ENCODE data around the gene RALGDS. TPM values are rescaled to one million over a fixed set of nuclear protein-coding genes. Genes with fewer than 3 reads are reported as not detected.

RALGDS gene
- total and polyA plus RNA-seq, 2 donors (not counting 3 experiments of a cell fraction or from before 2014, with no cell fraction given) = 41.4 to 60.0 TPM

GRCh38 chr9:133146746-133147411 lies 25.8 kb upstream of the RALGDS start:
- no peaks in the 10 kb centered on the region for H4K20me1 ChIP-seq (replicated peaks; ENCODE audit: control insufficient read depth, extremely low read depth, insufficient read depth, low read length)
- TF ChIP-seq JUN (IDR thresholded peaks at IDR 0.05; ENCODE audit: borderline replicate concordance, insufficient read depth, insufficient read length, low read depth) (no peak), POLR2A (IDR thresholded peaks at IDR 0.05; ENCODE audit: low read depth, low read length) (no peak), POLR2AphosphoS5 (IDR thresholded peaks at IDR 0.05; ENCODE audit: insufficient read depth, low read depth, low read length) (no peak), GATA2 (IDR thresholded peaks at IDR 0.05; ENCODE audit: insufficient read depth, insufficient read length, low read depth, low read length) (no peak), CTCF (IDR thresholded peaks at IDR 0.05; ENCODE audit: extremely low read depth in 1 of 2, insufficient read depth in 1 of 2, low read depth in 1 of 2, low read length in 2 of 2) (no peak), EZH2 (IDR thresholded peaks at IDR 0.05; ENCODE audit: borderline replicate concordance, low read depth, low read length, severe bottlenecking) (no peak), FOS (IDR thresholded peaks at IDR 0.05; ENCODE audit: borderline replicate concordance, insufficient read depth, low read length) (no peak), MAX (IDR thresholded peaks at IDR 0.05; ENCODE audit: insufficient read depth, insufficient read length) (no peak), MYC (IDR thresholded peaks at IDR 0.05; ENCODE audit: low read depth, low read length) (no peak)
- no peak overlapping the region for H3K4me3 ChIP-seq (replicated peaks in 1 of 3; ENCODE audit: insufficient read depth in 1 of 3, low read depth in 1 of 3, low read length in 3 of 3)
- CTCF ChIA-PET = interaction anchor here (0.6 to 6.2 kb wide), 16 partner anchors 9 to 338 kb away, joined by 3 to 147 read pairs (median 4); partner anchors contain the start of gene GTF3C5
- no peak overlapping the region for H2AFZ ChIP-seq (ENCODE audit: low read depth, low read length)
- H3K4me2 ChIP-seq (ENCODE audit: insufficient read depth, low read length) = no peak overlapping the region
- peaks cover 15% of the 10 kb centered on the region for H3K4me1 ChIP-seq (ENCODE audit: control insufficient read depth, extremely low read depth, insufficient read depth, low read length)
- no peak overlapping the region for H3K27ac ChIP-seq (ENCODE audit: insufficient read depth, low read depth, low read length)
- H3K79me2 ChIP-seq (ENCODE audit: control insufficient read depth, insufficient read depth, low read length) = peaks cover 2% of the 10 kb centered on the region
- FAIRE-seq (no peak), DNase-seq (ENCODE audit: low read depth, low spot score) (no peak)
- H3K9me1 ChIP-seq (replicated peaks; ENCODE audit: control insufficient read depth, extremely low read depth, insufficient read depth, low read length) = no peaks in the 10 kb centered on the region
- intact Hi-C loops (cut with micrococcal nuclease) (loop anchor here (1.0 kb wide), 1 partner anchor 99 kb away; no protein-coding TSS in a partner anchor), dilution Hi-C loops (cut with MboI; ENCODE audit: extremely low pct_ligation_motif_present, low sequenced_read_pairs) (no loop called here)
- H3K9me3 ChIP-seq (replicated peaks; ENCODE audit: control insufficient read depth, insufficient read depth, low read length) = no peaks in the 10 kb centered on the region
- BruUV-seq (replicated peaks) = no TSS peak
- POLR2A ChIA-PET = no interaction called here
- no peak overlapping the region for H3K9ac ChIP-seq (replicated peaks; ENCODE audit: extremely low read depth, insufficient read depth, low read length)
- H3K36me3 ChIP-seq (ENCODE audit: control insufficient read depth in 2 of 2, extremely low read depth in 1 of 2, insufficient read depth in 2 of 2, low read length in 2 of 2) = no peaks in the 10 kb centered on the region
- no peaks in the 10 kb centered on the region for H3K27me3 ChIP-seq (ENCODE audit: control insufficient read depth in 2 of 2, insufficient read depth in 2 of 2, low read length in 2 of 2)

Measured in endothelial cell of umbilical vein (primary cell).